Measurements from ENCODE around the gene LPGAT1.

LPGAT1 gene

DNA sequence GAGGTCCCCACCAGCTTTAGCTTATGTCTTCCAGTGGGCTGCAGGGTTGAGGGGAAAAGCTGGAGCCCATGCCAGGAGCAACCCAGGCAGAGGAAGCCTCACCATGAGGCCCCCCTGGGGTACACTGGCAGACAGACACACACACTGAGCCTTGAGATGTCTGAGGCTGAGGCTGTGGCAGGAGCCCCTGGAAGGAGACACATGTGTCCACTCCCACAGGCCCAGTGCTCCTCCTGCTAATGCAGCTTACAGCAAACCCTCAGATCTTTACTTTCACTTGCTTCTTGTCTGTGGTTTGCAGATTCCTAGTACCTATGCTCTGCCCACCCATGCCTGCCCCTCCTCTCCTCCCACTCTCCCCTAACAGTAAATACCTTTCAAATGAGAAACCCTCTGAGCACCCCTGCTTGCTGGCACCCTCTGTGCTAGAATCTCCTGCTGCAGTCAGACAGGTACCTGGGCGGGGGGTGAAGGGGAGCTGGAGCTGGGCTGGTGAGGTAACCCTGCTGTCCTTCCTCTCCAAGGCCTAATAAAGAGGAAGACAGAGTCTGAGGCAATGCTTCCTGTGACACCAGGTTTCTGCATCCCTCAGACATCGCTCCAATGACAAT is 91.8 kb downstream of the LPGAT1 start:
- TF ChIP-seq TAF1 (IDR thresholded peaks at IDR 0.05; ENCODE audit: borderline replicate concordance, insufficient read depth, low read length) (no peak), FOXP2 (optimal IDR thresholded peaks at IDR 0.05; ENCODE audit: borderline replicate concordance, extremely low read depth, extremely low read length, insufficient read depth) (no peak), SIN3A (IDR thresholded peaks at IDR 0.05; ENCODE audit: borderline replicate concordance, insufficient read depth, low read length) (no peak), POLR2AphosphoS5 (IDR thresholded peaks at IDR 0.05; ENCODE audit: low read depth, low read length) (no peak)
- TF ChIP-seq, protein P1, sequence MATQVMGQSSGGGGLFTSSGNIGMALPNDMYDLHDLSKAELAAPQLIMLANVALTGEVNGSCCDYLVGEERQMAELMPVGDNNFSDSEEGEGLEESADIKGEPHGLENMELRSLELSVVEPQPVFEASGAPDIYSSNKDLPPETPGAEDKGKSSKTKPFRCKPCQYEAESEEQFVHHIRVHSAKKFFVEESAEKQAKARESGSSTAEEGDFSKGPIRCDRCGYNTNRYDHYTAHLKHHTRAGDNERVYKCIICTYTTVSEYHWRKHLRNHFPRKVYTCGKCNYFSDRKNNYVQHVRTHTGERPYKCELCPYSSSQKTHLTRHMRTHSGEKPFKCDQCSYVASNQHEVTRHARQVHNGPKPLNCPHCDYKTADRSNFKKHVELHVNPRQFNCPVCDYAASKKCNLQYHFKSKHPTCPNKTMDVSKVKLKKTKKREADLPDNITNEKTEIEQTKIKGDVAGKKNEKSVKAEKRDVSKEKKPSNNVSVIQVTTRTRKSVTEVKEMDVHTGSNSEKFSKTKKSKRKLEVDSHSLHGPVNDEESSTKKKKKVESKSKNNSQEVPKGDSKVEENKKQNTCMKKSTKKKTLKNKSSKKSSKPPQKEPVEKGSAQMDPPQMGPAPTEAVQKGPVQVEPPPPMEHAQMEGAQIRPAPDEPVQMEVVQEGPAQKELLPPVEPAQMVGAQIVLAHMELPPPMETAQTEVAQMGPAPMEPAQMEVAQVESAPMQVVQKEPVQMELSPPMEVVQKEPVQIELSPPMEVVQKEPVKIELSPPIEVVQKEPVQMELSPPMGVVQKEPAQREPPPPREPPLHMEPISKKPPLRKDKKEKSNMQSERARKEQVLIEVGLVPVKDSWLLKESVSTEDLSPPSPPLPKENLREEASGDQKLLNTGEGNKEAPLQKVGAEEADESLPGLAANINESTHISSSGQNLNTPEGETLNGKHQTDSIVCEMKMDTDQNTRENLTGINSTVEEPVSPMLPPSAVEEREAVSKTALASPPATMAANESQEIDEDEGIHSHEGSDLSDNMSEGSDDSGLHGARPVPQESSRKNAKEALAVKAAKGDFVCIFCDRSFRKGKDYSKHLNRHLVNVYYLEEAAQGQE (IDR thresholded peaks at IDR 0.05; ENCODE audit: insufficient read depth in 1 of 2, low read depth in 2 of 2, low read length in 2 of 2): no peak

DNA sequence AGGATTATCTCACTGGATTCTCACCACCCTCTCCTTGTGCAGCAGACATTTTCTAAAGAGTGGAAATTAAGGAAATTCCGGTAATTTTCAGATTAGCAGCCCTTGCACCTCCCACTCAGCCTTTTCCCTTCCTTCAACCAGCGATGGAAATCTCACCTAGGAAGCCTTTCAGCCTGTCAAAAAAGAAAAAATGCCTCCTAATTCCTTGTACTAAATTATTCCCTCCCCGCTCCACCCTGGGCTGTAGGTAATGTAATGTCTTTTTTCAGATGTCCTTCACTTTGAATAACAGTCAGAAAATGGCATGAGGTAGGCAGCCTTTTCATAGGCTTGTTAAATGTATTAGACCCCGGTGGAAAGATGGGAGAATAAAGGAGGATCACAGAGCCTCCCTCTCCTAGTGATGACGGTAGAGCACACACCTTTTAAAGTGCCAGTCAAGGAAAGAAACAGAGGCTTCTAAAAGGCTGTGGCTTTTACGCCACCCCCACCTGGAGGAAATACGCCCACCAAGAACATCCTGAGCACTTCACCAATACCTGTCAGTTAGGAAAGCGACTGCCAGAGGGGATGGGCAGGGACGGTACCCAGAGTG is 92.4 kb downstream of the LPGAT1 start:
- no peak for TF ChIP-seq FOXP2 (optimal IDR thresholded peaks at IDR 0.05; ENCODE audit: borderline replicate concordance, extremely low read depth, extremely low read length, insufficient read depth)
- TF ChIP-seq, protein P1 (IDR thresholded peaks at IDR 0.05; ENCODE audit: insufficient read depth in 1 of 2, low read depth in 2 of 2, low read length in 2 of 2): no peak
- no peak for TF ChIP-seq POLR2AphosphoS5 (IDR thresholded peaks at IDR 0.05; ENCODE audit: low read depth, low read length)

DNA sequence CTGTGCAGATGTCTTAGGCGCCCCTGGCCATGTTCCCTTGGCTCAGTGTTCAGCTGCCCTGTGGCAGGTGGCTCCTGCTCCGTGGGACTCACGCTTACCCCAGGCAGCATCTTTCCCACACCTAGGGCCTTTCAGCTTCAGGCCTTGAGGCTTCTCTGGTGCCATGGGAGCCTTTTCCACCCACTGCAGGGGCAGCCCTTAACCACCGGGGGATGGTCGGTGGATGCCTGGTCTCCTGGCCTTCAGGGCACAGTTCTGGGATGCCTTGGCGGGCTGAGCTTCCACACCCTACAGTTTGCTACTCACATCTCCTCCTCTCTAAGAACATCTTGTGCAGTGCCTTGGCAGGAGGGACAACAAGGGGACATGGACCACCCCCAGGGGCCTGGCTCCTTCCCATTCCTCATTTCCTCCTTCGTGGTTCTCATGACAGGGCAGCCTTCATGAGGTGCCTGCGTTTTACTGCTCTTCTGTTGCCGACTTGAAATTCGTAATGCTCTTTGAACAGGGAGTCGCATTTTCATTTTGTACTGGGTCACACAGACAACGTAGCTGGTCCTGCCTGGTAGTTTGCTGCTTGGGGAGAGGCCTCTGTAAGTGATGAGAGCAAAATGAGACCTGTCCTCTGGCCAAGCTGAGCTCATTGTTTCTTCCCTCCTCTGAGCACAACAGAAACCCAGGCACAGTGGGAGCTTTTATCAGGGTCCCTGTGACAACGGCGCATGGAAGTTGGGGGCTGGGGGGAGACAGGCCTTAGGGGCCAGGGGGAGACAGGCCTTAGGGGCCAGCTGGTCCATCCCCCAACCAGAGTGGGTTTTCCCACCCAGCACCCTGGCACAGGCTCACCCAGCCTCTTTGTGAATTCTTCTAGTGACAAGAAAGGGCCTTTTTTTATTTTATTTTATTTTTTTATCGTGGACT is 93.2 kb downstream of the LPGAT1 start:
- TF ChIP-seq FOXP2 (optimal IDR thresholded peaks at IDR 0.05; ENCODE audit: borderline replicate concordance, extremely low read depth, extremely low read length, insufficient read depth) (no peak), TAF1 (IDR thresholded peaks at IDR 0.05; ENCODE audit: borderline replicate concordance, insufficient read depth, low read length) (no peak), POLR2AphosphoS5 (IDR thresholded peaks at IDR 0.05; ENCODE audit: low read depth, low read length) (no peak), SIN3A (IDR thresholded peaks at IDR 0.05; ENCODE audit: borderline replicate concordance, insufficient read depth, low read length) (no peak)
- TF ChIP-seq, protein P1 (IDR thresholded peaks at IDR 0.05; ENCODE audit: insufficient read depth in 1 of 2, low read depth in 2 of 2, low read length in 2 of 2): no peak

DNA sequence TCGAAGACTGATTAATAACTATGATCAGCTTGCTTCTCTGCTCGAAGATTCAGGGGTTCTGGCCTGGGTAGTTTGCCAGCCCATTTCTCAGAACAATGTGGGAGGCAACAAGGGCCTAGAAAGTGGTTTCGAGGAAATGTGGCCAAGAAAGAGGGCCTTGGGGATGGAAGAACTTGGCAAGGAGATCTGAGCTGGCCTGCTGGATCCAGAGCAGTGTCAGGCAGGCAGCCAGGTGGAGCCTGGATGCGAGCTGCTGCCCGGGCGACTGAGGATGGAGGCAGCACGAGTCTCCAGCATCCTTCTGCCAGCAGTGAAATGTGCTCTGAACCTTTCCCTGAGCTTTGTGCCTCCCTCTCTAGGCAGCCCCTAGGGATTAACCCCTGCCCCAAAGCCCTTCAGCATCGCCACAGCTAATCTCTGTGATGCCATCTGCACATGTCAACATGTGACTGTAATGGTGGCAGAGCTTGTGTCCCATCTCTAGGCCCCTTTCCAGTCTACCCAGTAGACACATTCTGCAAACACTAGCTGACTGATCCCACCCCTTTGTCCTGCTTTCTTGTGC is 94.1 kb downstream of the LPGAT1 start:
- TF ChIP-seq POLR2AphosphoS5 (IDR thresholded peaks at IDR 0.05; ENCODE audit: low read depth, low read length) (no peak), FOXP2 (optimal IDR thresholded peaks at IDR 0.05; ENCODE audit: borderline replicate concordance, extremely low read depth, extremely low read length, insufficient read depth) (no peak), SIN3A (IDR thresholded peaks at IDR 0.05; ENCODE audit: borderline replicate concordance, insufficient read depth, low read length) (no peak), TAF1 (IDR thresholded peaks at IDR 0.05; ENCODE audit: borderline replicate concordance, insufficient read depth, low read length) (no peak)
- TF ChIP-seq, protein P1 (IDR thresholded peaks at IDR 0.05; ENCODE audit: insufficient read depth in 1 of 2, low read depth in 2 of 2, low read length in 2 of 2): no peak
